T-helper 17 cell (primary cell): ENCODE data around the gene RBM47. TPM values are rescaled to one million over a fixed set of nuclear protein-coding genes. Genes with fewer than 3 reads are reported as not detected.
A peak's percentile ranks its signal among the peaks of the same experiment; 100 is the strongest.

Experiments
- ATAC-seq: fragments of 150-1000 bp; cut with Tn5 transposase; 2 replicates; pipeline ENCODE4 v1.10.0; 2021; ENCODE audit warnings: mild to moderate bottlenecking, moderate library complexity
- DNase-seq, 3 donors: peaks; one replicate each; pipeline versions ENCODE4 v3.0.0 to v3.0.0-alpha.2; 2020 to 2021
- H3K9me3 ChIP-seq: one replicate; pipeline ENCODE4 v1.7.0; 2013; ENCODE audit warnings: low read length, mild to moderate bottlenecking; ENCODE audit not compliant: control insufficient read depth, poor library complexity, severe bottlenecking
- H3K27ac Mint-ChIP-seq: one replicate; pipeline ENCODE4 v1.8.0; 2022; ENCODE audit warnings: mild to moderate bottlenecking, moderate library complexity, mixed read lengths
- H3K27me3 Mint-ChIP-seq: one replicate; pipeline ENCODE4 v1.8.0; 2022; ENCODE audit warnings: mixed read lengths
- H3K36me3 Mint-ChIP-seq: one replicate; pipeline ENCODE4 v1.8.0; 2022; ENCODE audit warnings: low read depth, mixed read lengths
- H3K4me1 Mint-ChIP-seq: one replicate; pipeline ENCODE4 v1.8.0; 2022; ENCODE audit warnings: mild to moderate bottlenecking, mixed read lengths
- H3K4me3 Mint-ChIP-seq: one replicate; pipeline ENCODE4 v1.8.0; 2022; ENCODE audit warnings: mild to moderate bottlenecking, moderate library complexity, mixed read lengths
- total RNA-seq, 4 donors: library from RNA in 2 of 4; stranded (reverse) in 2 of 4; gene quantifications; one replicate each; pipeline ENCODE4 v1.2.3 and lab custom pipeline; 2022 to 2026

RBM47 gene
- total RNA-seq (1 to 10 TPM in 1 of 2 donors, under 1 TPM in 1; 0.91 to 3.4 TPM), total RNA-seq (lab: John Stamatoyannopoulos, UW) (0 to 0.08 reads per million in 2 donors)

DNA sequence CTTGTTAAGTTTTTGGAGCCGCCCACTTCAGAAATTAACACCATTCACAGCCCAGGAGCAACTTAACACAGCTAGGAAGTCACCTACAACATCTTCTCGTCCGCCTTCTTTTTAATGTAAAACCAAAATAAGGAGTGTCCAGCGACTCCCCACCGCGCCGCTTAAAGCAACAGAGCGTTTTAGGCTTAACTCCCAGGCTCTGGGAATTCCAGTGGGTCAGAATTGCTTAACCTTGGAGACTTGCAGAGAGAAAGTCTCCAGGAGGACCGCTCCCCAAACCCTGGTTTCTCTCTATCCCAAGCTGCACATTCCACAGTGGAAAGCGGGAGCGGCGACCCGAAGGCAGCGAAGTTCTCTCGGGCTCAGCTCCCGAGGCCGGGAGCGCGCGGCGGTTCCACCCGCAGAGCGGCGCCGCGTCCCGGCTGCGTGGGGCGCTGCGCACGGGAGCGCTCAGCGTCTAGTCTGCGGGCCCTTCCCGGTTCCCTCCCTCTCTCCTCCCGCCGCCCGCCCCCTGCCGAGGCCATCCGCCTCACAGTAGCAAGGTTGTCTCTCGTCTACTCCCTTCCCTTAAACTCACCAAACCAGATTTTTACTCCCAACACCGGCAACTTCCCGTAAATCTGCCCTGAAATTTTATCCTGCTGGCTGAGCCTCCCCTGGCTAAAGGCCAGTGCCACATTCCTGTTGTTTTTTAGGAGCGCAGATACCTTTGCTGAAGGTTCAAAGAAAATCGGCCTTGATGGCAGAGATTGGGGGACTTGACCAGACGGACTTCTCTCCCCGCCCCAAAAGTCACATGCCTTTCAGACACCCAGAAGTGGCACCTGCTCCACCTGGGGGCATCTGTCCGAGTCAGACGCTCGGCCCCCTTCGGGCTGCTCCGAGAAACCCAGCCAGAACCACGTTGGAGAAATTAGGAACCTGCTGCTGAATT lies at the start of gene RBM47:
Gene RBM47, minus strand, starts transcription at position 464 of the 934 bp plus-strand sequence. CDS start 190,971 bp downstream, outside the sequence.
- peaks cover 49% of the 10 kb centered on the region for H3K27me3 Mint-ChIP-seq
- DNase-seq = no peak
- H3K4me1 Mint-ChIP-seq = peaks cover 13% of the 10 kb centered on the region
- H3K36me3 Mint-ChIP-seq = peaks cover 4% of the 10 kb centered on the region
- peak within 1 kb of the TSS; percentile 86 for H3K4me3 Mint-ChIP-seq
- no peak within 1 kb of the TSS for H3K27ac Mint-ChIP-seq
- ATAC-seq = peak; percentile 49
- H3K9me3 ChIP-seq = no peaks in the 10 kb centered on the region

DNA sequence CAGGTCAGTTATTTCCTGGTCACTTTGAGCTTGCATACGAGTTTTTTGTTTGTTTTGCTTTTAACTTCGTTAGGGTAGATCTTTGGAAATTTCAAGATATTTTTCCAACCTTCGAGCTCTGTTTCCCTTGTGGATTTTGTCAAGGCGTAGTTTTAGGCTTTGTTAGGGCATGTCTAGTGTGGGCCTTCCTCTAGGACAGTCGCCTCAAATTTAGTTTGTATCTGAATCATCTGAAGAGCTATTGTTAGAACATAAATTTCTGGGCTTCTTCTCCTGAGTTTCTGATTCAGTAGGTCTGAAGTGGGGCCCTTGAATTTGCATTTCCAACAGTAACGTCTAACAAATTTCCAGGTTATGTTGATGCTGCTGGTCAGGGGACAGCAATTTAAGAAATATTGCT lies 48.8 kb upstream of the RBM47 start:
- ATAC-seq (no peak), DNase-seq (no peak)
- H3K27ac Mint-ChIP-seq = no peak overlapping the region
- no peaks in the 10 kb centered on the region for H3K27me3 Mint-ChIP-seq
- no peak overlapping the region for H3K4me3 Mint-ChIP-seq
- no peaks in the 10 kb centered on the region for H3K9me3 ChIP-seq
- H3K4me1 Mint-ChIP-seq = peaks cover 2% of the 10 kb centered on the region
- H3K36me3 Mint-ChIP-seq = no peaks in the 10 kb centered on the region

DNA sequence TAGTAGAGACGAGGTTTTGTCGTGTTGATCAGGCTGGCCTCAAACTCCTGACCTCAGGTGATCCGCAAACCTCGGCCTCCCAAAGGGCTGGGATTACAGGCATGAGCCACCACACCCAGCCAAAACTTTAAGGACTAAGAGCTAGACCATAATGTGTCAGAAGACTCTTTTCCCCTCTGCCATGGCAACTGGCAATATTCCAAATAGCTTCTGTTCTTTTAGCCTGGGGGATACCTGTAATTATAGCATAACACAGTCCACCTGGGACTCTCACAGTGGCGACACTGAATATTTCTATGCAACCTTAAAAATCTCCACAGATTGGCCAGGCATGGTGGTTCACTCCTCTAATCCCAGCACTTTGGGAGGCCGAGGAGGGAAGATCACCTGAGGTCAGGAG lies 45.5 kb upstream of the RBM47 start:
- H3K9me3 ChIP-seq = no peaks in the 10 kb centered on the region
- H3K27ac Mint-ChIP-seq = no peak overlapping the region
- no peaks in the 10 kb centered on the region for H3K36me3 Mint-ChIP-seq
- DNase-seq = no peak
- peaks cover 16% of the 10 kb centered on the region for H3K4me1 Mint-ChIP-seq
- no peak for ATAC-seq
- no peak overlapping the region for H3K4me3 Mint-ChIP-seq
- H3K27me3 Mint-ChIP-seq = no peaks in the 10 kb centered on the region

DNA sequence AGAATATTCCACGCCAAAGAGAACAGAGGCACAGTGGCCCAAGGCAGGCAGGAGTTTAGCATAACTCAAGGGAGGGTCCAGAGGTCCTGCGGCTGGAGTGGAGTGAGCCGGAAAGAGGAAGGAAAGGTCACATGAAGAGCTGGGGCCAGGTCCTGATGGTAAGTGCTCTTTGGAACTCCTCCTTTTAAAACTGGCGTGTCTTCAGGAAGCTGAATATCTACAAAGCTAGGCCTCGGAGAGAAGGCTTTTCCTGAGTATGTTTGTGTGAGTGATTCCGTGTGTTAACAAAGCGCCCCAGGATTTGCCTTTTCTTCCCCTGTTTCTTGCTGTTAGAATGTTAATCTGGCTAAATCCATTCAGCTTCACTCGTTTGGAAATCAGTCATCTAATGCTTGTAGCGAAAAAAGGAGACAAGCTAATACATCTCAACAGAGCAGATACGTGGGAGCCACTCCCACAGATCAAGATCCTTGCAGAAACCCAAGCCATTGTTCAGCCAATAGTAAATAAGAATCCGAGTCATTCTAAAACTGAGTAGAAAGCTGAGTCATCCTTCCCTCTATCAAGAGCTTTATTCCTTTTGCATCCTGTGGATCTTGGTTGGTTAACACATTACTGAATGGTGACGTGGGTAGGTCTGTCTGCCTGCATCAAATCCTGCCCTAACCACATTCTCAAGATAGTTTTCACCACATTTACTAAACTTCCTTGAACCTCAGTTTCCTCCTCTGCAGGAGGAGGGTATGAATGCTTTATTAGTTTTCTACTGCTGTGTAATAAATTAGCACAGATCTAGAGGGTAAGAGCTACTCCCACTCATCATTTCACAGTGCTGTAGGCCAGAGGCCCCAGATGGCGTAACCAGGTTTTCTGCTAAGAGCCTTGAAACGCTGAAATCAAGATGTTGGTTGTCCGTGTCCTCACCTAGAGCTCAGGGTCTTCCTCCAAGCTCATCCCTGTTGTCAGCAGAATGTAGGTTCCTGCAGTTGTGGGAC lies 43.2 kb upstream of the RBM47 start:
- Mint-ChIP-seq H3K36me3 (no peaks in the 10 kb centered on the region), H3K4me1 (peaks cover 16% of the 10 kb centered on the region), H3K4me3 (peak overlapping the region; percentile 69), H3K27me3 (no peaks in the 10 kb centered on the region), H3K27ac (peak overlapping the region; percentile 89)
- no peaks in the 10 kb centered on the region for H3K9me3 ChIP-seq
- peak; percentile 91 for ATAC-seq
- DNase-seq = no peak

DNA sequence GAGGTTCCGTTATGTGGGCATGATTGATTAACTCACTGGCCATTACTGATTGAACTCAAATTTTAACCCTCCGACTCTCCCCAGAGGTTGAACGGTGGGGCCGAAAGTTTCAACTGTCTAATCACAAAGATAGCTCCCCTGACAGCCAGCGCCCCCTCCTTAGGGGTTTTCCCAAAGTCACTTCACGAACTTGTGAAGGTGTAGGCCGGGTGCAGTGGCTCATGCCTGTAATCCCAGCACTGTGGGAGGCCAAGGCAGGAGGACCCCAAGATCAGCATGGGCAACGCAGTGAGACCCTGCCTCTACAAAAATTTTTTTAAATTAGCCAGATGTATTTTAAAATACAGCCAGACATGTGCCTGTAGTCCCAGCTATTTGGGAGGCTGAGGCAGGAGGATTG lies 39.8 kb upstream of the RBM47 start:
- H3K9me3 ChIP-seq = no peaks in the 10 kb centered on the region
- DNase-seq = no peak
- Mint-ChIP-seq H3K4me1 (peaks cover 16% of the 10 kb centered on the region), H3K27me3 (no peaks in the 10 kb centered on the region), H3K27ac (no peak overlapping the region), H3K4me3 (no peak overlapping the region), H3K36me3 (no peaks in the 10 kb centered on the region)
- ATAC-seq = no peak

DNA sequence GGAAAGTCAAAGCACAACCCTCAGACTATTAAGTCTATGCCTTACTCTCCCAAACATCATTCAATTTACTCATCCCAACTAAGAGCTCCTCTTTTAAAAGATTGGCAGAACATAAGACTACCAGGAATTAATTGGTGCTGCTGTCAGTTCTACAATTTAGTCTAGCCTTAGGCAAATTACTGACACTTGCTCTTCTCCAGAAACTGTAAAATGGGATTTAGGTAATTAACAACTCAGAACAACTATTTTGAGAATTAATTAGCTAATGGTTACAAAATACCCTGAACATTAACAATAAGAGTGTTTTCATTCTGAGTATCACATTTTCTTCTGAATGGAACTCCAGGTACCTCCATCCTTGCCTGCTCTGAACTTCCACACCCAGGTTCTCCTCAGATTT lies 36.2 kb upstream of the RBM47 start:
- Mint-ChIP-seq H3K36me3 (no peaks in the 10 kb centered on the region), H3K4me1 (no peaks in the 10 kb centered on the region), H3K27me3 (no peaks in the 10 kb centered on the region), H3K27ac (no peak overlapping the region), H3K4me3 (no peak overlapping the region)
- no peak for ATAC-seq
- no peaks in the 10 kb centered on the region for H3K9me3 ChIP-seq
- DNase-seq = no peak

DNA sequence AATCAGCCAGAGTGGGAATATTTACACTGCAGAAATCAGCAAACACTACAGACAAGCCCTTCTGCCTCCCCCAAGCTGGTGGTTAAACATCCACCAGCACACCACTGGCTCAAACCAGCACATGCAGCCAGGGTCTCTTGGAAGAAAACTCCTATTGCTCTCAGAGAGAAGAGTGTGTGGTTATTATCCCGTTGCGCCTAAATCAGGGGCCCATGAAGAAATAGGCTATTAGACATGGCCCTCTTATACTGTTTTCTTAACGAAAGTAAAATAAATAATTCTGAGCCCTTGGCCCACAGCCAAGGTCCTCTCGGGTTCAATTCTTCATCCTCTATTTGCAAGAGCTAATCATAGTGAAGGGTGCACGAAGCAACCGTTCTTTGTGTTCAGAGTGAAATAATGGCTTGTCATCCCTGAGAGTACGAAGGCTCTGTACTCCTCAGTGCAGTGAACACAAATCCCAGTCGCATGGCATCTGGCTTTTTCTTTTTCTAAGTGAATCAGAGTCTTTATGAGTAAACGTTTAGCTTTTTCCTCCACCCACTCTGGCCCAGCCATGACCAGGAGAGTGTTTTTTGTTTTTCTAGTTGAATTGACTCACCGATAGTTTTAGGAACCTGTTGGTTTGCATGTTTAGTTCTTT lies 33.4 kb upstream of the RBM47 start:
- Mint-ChIP-seq H3K27ac (peak overlapping the region; percentile 0), H3K4me1 (no peaks in the 10 kb centered on the region), H3K36me3 (no peaks in the 10 kb centered on the region), H3K4me3 (no peak overlapping the region), H3K27me3 (no peaks in the 10 kb centered on the region)
- no peak for DNase-seq
- ATAC-seq = no peak
- H3K9me3 ChIP-seq = no peaks in the 10 kb centered on the region

DNA sequence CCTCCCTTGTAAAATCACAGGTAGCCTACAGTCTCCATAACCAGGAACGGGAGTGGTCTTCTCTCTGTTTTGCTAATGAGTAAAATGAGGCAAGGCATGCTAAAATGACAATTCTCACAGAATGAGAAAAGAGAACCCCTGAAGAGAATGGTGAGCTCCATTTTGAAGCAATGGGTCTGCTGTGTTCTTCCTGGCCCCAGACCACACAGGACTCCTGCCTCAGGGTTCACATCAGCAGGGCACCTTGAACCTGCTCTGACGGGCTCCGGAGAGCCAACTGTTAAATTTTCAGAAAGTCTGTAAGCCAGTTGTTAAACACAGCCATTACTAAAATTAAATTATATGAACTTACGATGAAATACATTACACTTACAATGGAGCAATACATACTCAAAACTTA lies 32.1 kb upstream of the RBM47 start:
- no peak overlapping the region for H3K27ac Mint-ChIP-seq

DNA sequence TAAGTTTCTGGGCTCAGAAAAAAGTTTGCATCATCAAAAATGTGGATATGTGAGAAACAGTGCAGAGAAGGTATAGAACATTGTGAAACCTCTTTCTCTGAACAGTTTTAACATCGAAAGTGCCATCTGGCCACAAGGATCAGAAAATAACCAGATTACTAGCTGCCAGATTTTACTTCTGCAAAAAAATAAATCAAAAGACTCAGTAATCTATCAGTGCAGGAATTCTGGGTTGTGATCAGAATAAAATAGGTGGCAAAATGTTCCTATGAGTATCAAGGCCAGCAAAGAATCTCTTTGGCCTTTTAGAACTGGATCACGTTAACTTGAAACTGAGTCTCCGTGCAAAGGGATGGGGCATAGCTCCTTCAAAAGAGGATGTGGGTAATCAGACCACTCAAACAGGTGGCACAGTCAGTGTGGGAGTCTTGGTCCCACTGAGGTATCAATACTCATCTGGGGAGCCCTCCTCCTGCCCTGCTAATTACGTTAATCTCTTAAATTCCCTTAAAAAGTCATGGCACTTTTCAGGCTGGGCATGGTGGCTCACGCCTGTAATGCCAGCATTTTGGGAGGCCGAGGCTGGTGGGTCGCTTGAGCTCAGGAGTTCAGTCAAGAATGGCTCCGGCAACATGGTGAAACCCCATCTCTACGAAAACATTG lies 26.7 kb upstream of the RBM47 start:
- no peak for DNase-seq
- no peak overlapping the region for H3K27ac Mint-ChIP-seq
- no peaks in the 10 kb centered on the region for H3K9me3 ChIP-seq
- H3K27me3 Mint-ChIP-seq = no peaks in the 10 kb centered on the region
- H3K36me3 Mint-ChIP-seq = no peaks in the 10 kb centered on the region
- no peak overlapping the region for H3K4me3 Mint-ChIP-seq
- ATAC-seq = no peak
- peaks cover 2% of the 10 kb centered on the region for H3K4me1 Mint-ChIP-seq

More for the DNA sequence above, 32.1 kb upstream of the RBM47 start:
- no peaks in the 10 kb centered on the region for H3K9me3 ChIP-seq
- Mint-ChIP-seq H3K36me3 (no peaks in the 10 kb centered on the region), H3K4me1 (no peaks in the 10 kb centered on the region), H3K4me3 (no peak overlapping the region), H3K27me3 (no peaks in the 10 kb centered on the region)
- ATAC-seq (no peak), DNase-seq (no peak)

DNA sequence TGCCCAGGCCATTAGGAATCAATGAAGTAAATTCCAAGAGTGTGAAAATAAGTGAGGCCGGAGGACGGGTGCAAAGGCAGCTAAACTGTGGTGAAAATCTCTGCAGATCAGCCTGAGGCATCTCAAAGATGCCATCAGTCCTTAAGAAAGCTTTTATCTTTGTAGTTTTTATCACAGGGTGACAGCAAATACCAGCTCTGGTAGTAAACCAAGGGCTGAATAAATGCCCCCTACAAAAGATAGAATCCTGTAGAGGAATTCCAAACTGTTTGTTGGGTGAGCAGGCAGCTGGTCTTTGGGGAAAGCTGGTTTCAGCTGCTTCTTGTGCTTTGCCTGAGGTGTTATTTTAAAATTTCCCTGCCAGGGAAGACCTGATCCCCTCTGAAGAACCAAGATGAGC lies 21.6 kb upstream of the RBM47 start:
- H3K27ac Mint-ChIP-seq = no peak overlapping the region
- H3K4me1 Mint-ChIP-seq = peaks cover 2% of the 10 kb centered on the region
- H3K27me3 Mint-ChIP-seq = peaks cover 6% of the 10 kb centered on the region
- H3K36me3 Mint-ChIP-seq = no peaks in the 10 kb centered on the region
- no peak overlapping the region for H3K4me3 Mint-ChIP-seq
- H3K9me3 ChIP-seq = no peaks in the 10 kb centered on the region
- DNase-seq = no peak
- ATAC-seq = no peak

DNA sequence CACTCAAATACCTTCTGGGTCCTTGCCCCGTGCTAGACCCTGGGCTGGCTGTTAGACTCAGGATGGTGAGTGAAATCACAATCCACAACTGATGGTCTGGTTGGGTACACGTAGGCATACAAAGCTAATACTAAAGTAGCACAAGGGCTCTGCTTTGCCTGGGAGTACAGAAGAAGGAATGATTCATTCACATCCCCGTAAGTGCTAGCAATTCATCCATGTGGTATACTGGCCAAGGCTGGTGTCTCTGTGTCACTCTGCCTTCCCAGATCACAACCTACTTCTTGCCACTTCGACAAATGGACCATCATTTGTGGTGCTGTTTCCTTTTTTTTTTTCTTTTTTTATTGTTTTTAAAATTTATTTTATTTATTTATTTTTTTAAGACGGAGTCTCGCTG lies 19.7 kb upstream of the RBM47 start:
- DNase-seq (no peak), ATAC-seq (no peak)
- H3K4me3 Mint-ChIP-seq = no peak overlapping the region
- H3K27ac Mint-ChIP-seq = no peak overlapping the region
- H3K4me1 Mint-ChIP-seq = peaks cover under 1% of the 10 kb centered on the region
- no peaks in the 10 kb centered on the region for H3K9me3 ChIP-seq
- peaks cover 6% of the 10 kb centered on the region for H3K27me3 Mint-ChIP-seq
- H3K36me3 Mint-ChIP-seq = no peaks in the 10 kb centered on the region

DNA sequence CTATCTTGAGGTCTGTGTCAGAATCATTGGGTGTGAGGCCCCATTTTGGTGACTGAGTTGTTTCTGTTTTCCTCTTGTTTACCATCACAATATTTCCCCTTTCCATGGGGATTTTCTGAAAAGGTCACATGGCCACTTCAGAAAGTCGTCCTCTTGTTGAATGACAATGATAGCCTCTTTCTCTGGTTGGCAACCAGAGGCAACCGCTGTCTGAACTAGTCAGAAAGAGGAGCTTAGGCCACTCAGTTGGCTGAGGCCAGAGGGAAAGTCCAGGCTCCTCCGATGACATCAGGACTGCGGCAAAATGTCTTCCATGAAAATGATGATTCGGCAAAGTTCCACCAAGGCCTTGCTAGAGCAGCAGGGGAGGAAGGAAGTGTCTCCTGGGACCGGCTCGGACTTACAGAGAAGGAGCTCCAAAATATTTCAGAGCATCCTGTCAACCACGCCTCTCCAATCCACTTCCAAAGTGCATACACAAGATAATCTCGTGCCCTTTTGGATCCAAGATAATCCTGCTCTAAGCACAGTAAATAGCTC lies 19.1 kb upstream of the RBM47 start:
- H3K36me3 Mint-ChIP-seq = no peaks in the 10 kb centered on the region
- peaks cover 6% of the 10 kb centered on the region for H3K27me3 Mint-ChIP-seq
- no peaks in the 10 kb centered on the region for H3K9me3 ChIP-seq
- no peak for ATAC-seq
- no peak for DNase-seq
- H3K4me3 Mint-ChIP-seq = no peak overlapping the region
- no peaks in the 10 kb centered on the region for H3K4me1 Mint-ChIP-seq
- no peak overlapping the region for H3K27ac Mint-ChIP-seq
